ENCODE data around the gene DUOXA1. TPM values are rescaled to one million over a fixed set of nuclear protein-coding genes. Genes with fewer than 3 reads are reported as not detected.

Gene DUOXA1
- total and polyA plus RNA-seq, 2 of the 4 experiments (the other 2 are of a cell fraction), result 0.02 TPM; not detected in 1

GRCh38 chr15:45099549-45100165 is 30.0 kb downstream of the DUOXA1 start:
- CTCF ChIA-PET, result interaction anchor here (1.3 kb wide), 1 partner anchor 18 kb away, joined by 3 read pairs; no protein-coding TSS in a partner anchor
- 81% methylated on average over 17 of the region's 23 CpGs; no CpG with 5 or more reads in 1 of the 2 experiments for WGBS, 2 experiments (ENCODE audit: extremely low coverage in 2 of 2, insufficient read length in 1 of 2)

More at GRCh38 chr15:45099549-45100165, 30.0 kb downstream of the DUOXA1 start:
- Histone ChIP-seq H3K4me1 (ENCODE audit: control insufficient read depth, insufficient read depth, low read length) (no peaks in the 10 kb centered on the region), H3K23ac (ENCODE audit: low read depth, low read length) (no peak overlapping the region), H4K8ac (ENCODE audit: low read depth in 2 of 2, low read length in 2 of 2) (no peak overlapping the region), H2AK9ac (replicated peaks; ENCODE audit: low read depth, low read length, poor library complexity) (no peak overlapping the region), H3K4me3 (ENCODE audit: insufficient read depth, low read depth, low read length) (no peak overlapping the region), H3K18ac (ENCODE audit: low read depth, low read length) (no peak overlapping the region), H3K36me3 (ENCODE audit: control insufficient read depth, insufficient read depth, low read length) (no peaks in the 10 kb centered on the region), H4K91ac (ENCODE audit: insufficient read depth, low read depth, low read length) (no peak overlapping the region), H3K9me1 (ENCODE audit: insufficient read depth, low read length) (no peaks in the 10 kb centered on the region), H4K20me1 (ENCODE audit: insufficient read depth, low read length) (no peaks in the 10 kb centered on the region), H4K5ac (ENCODE audit: low read depth, low read length) (no peak overlapping the region), H3K4ac (ENCODE audit: low read depth, low read length) (no peak overlapping the region), H3K27me3 (ENCODE audit: control insufficient read depth, insufficient read depth, low read length) (peaks cover 48% of the 10 kb centered on the region), H2AK5ac (ENCODE audit: low read depth, low read length) (no peak overlapping the region), H2BK5ac (ENCODE audit: low read depth, low read length, poor library complexity, severe bottlenecking) (no peak overlapping the region), H3K9ac (ENCODE audit: low read depth, low read length) (no peak overlapping the region), H3K14ac (replicated peaks; ENCODE audit: low read depth, low read length) (no peak overlapping the region), H3K9me3 (ENCODE audit: control insufficient read depth, insufficient read depth, low read length) (no peaks in the 10 kb centered on the region), H3K56ac (ENCODE audit: extremely low read depth, insufficient read depth, low read length) (no peak overlapping the region), H2BK15ac (ENCODE audit: low read depth, low read length) (no peak overlapping the region), H2BK120ac (ENCODE audit: low read depth, low read length) (no peak overlapping the region), H3K79me1 (ENCODE audit: low read depth in 1 of 2, low read length in 2 of 2) (no peaks in the 10 kb centered on the region), H3K27ac (ENCODE audit: insufficient read depth, low read length) (no peak overlapping the region), H2AFZ (replicated peaks; ENCODE audit: low read length, poor library complexity) (no peak overlapping the region), H2BK20ac (ENCODE audit: low read depth, low read length) (no peak overlapping the region), H3K4me2 (ENCODE audit: low read depth, low read length) (no peak overlapping the region)
- DNase-seq (no peak), ATAC-seq (ENCODE audit: low read depth) (no peak)
- intact Hi-C loops (cut with micrococcal nuclease), result no loop called here
- in situ Hi-C loops (cut with MboI; ENCODE audit: low sequenced_read_pairs), result no loop called here
- dilution Hi-C loops (cut with HindIII; ENCODE audit: low sequenced_read_pairs, unreplicated experiment), result no loop called here
- POLR2A ChIA-PET (ENCODE audit: unreplicated experiment), result no interaction called here
- TF ChIP-seq MAZ (IDR thresholded peaks at IDR 0.05; ENCODE audit: borderline replicate concordance, low read depth, low read length) (no peak), CEBPB (IDR thresholded peaks at IDR 0.05; ENCODE audit: low read depth, low read length) (no peak), RAD21 (IDR thresholded peaks at IDR 0.05; ENCODE audit: low read length) (no peak), FOS (IDR thresholded peaks at IDR 0.05; ENCODE audit: low read depth, low read length) (no peak), CTCF (conservative IDR thresholded peaks at IDR 0.05; ENCODE audit: low read depth, low read length) (no peak), ELK1 (IDR thresholded peaks at IDR 0.05; ENCODE audit: borderline replicate concordance, low read depth, low read length) (no peak), POLR2A (IDR thresholded peaks at IDR 0.05; ENCODE audit: low read depth, low read length) (no peak), RFX5 (IDR thresholded peaks at IDR 0.05; ENCODE audit: low read depth, low read length) (no peak), CHD1 (IDR thresholded peaks at IDR 0.05; ENCODE audit: low read depth, low read length) (no peak), SMC3 (IDR thresholded peaks at IDR 0.05; ENCODE audit: low read depth, low read length) (no peak), BHLHE40 (IDR thresholded peaks at IDR 0.05; ENCODE audit: low read depth, low read length) (no peak), NFE2L2 (IDR thresholded peaks at IDR 0.05; ENCODE audit: low read depth, low read length) (no peak), USF2 (IDR thresholded peaks at IDR 0.05; ENCODE audit: low read depth, low read length) (no peak), RCOR1 (IDR thresholded peaks at IDR 0.05; ENCODE audit: insufficient replicate concordance, low read length) (no peak)
- no TSS peak for BruUV-seq (replicated peaks)

All from IMR-90 (cell line).